Mucosa of rectum (tissue), 2 donors: ENCODE measurements around the gene GOLT1B.

Experiments used
- H3K27ac ChIP-seq, 2 donors: one replicate each; pipeline ENCODE4 v1.7.0; 2013; ENCODE audit warnings: inconsistent platforms in 2 of 2, low read depth in 2 of 2, low read length in 2 of 2
- H3K27me3 ChIP-seq, 2 donors: one replicate each; pipeline ENCODE4 v1.7.0; 2013; ENCODE audit warnings: low read length in 2 of 2; ENCODE audit not compliant: control insufficient read depth in 2 of 2, insufficient read depth in 2 of 2
- H3K36me3 ChIP-seq, 2 donors: one replicate each; pipeline ENCODE4 v1.7.0; 2013; ENCODE audit warnings: low read length in 2 of 2; ENCODE audit not compliant: control insufficient read depth in 2 of 2, insufficient read depth in 2 of 2
- H3K4me1 ChIP-seq, 2 donors: one replicate each; pipeline ENCODE4 v1.7.0; 2013; ENCODE audit warnings: low read length in 2 of 2, mild to moderate bottlenecking in 1 of 2; ENCODE audit not compliant: control insufficient read depth in 2 of 2, insufficient read depth in 2 of 2
- H3K4me3 ChIP-seq, 2 donors: one replicate each; pipeline ENCODE4 v1.7.0; 2013; ENCODE audit warnings: low read length in 2 of 2
- H3K9ac ChIP-seq, 2 donors: one replicate each; pipeline ENCODE4 v1.7.0; 2013; ENCODE audit warnings: low read length in 2 of 2, low read depth in 1 of 2, mild to moderate bottlenecking in 1 of 2
- H3K9me3 ChIP-seq, 2 donors: one replicate each; pipeline ENCODE4 v1.7.0; 2013; ENCODE audit warnings: low read length in 2 of 2; ENCODE audit not compliant: control insufficient read depth in 2 of 2
- donor health status: healthy.
- donor health status: Normal muscosa, but diverticular disease.

The GOLT1B gene

GRCh38 chr12:21478756-21479455 is 22.7 kb upstream of the GOLT1B start:
- peaks cover 14 to 57% of the 10 kb centered on the region in 2 donors for H3K36me3 ChIP-seq

GRCh38 chr12:21483531-21483930 is 18.1 kb upstream of the GOLT1B start:
- Histone ChIP-seq H3K9me3 (no peaks in the 10 kb centered on the region), H3K9ac (no peak overlapping the region), H3K4me3 (no peak overlapping the region), H3K36me3 (peaks cover 13 to 35% of the 10 kb centered on the region in 2 donors), H3K27ac (no peak overlapping the region), H3K4me1 (no peaks in the 10 kb centered on the region), H3K27me3 (no peaks in the 10 kb centered on the region)

More at GRCh38 chr12:21478756-21479455, 22.7 kb upstream of the GOLT1B start:
- no peak overlapping the region for H3K9ac ChIP-seq
- H3K27me3 ChIP-seq: no peaks in the 10 kb centered on the region
- H3K4me3 ChIP-seq: no peak overlapping the region
- no peaks in the 10 kb centered on the region for H3K9me3 ChIP-seq
- no peak overlapping the region for H3K27ac ChIP-seq
- no peaks in the 10 kb centered on the region for H3K4me1 ChIP-seq

GRCh38 chr12:21485998-21486397 is 15.6 kb upstream of the GOLT1B start:
- H3K36me3 ChIP-seq: peaks cover 17 to 28% of the 10 kb centered on the region in 2 donors
- no peak overlapping the region for H3K9ac ChIP-seq
- no peak overlapping the region for H3K27ac ChIP-seq

GRCh38 chr12:21499765-21500164 is 1.8 kb upstream of the GOLT1B start:
- Histone ChIP-seq H3K36me3 (peaks cover 13 to 26% of the 10 kb centered on the region in 2 donors), H3K9me3 (no peaks in the 10 kb centered on the region), H3K4me3 (no peak overlapping the region), H3K9ac (no peak overlapping the region), H3K4me1 (peaks cover 18 to 21% of the 10 kb centered on the region in 2 donors), H3K27me3 (no peaks in the 10 kb centered on the region), H3K27ac (no peak overlapping the region)

More at GRCh38 chr12:21485998-21486397, 15.6 kb upstream of the GOLT1B start:
- no peaks in the 10 kb centered on the region for H3K9me3 ChIP-seq
- H3K27me3 ChIP-seq: no peaks in the 10 kb centered on the region
- H3K4me3 ChIP-seq: no peak overlapping the region
- no peaks in the 10 kb centered on the region for H3K4me1 ChIP-seq

GRCh38 chr12:21500786-21501257 is 767 bp upstream of the GOLT1B start:
- H3K4me1 ChIP-seq: peaks cover 18 to 21% of the 10 kb centered on the region in 2 donors
- H3K4me3 ChIP-seq: peak overlapping the region; percentile 92 to 95
- H3K27ac ChIP-seq: peak overlapping the region; percentile 58 to 74
- peak overlapping the region; percentile 83 to 92 for H3K9ac ChIP-seq
- no peaks in the 10 kb centered on the region for H3K27me3 ChIP-seq
- no peaks in the 10 kb centered on the region for H3K9me3 ChIP-seq
- peaks cover 12 to 21% of the 10 kb centered on the region in 2 donors for H3K36me3 ChIP-seq

GRCh38 chr12:21502164-21502496 is 541 bp downstream of the GOLT1B start:
- Histone ChIP-seq H3K9me3 (no peaks in the 10 kb centered on the region), H3K27me3 (no peaks in the 10 kb centered on the region), H3K27ac (peak overlapping the region; percentile 72 to 75), H3K4me1 (peaks cover 18 to 21% of the 10 kb centered on the region in 2 donors), H3K9ac (peak overlapping the region; percentile 83 to 92), H3K36me3 (peaks cover 9 to 11% of the 10 kb centered on the region in 2 donors), H3K4me3 (peak overlapping the region; percentile 92 to 95)

GRCh38 chr12:21502872-21503271 is 1.3 kb downstream of the GOLT1B start:
- Histone ChIP-seq H3K9me3 (no peaks in the 10 kb centered on the region), H3K27ac (no peak overlapping the region), H3K27me3 (no peaks in the 10 kb centered on the region), H3K9ac (peak overlapping the region in 1 of 2 donors; percentile 92), H3K4me3 (peak overlapping the region in 1 of 2 donors; percentile 95), H3K4me1 (peaks cover 18 to 21% of the 10 kb centered on the region in 2 donors), H3K36me3 (peaks cover 4 to 5% of the 10 kb centered on the region in 2 donors)

GRCh38 chr12:21505888-21506287 is 4.3 kb downstream of the GOLT1B start:
- no peak overlapping the region for H3K27ac ChIP-seq
- peaks cover 7 to 17% of the 10 kb centered on the region in 2 donors for H3K36me3 ChIP-seq
- H3K27me3 ChIP-seq: no peaks in the 10 kb centered on the region
- H3K4me1 ChIP-seq: peaks cover 9 to 10% of the 10 kb centered on the region in 2 donors
- no peak overlapping the region for H3K4me3 ChIP-seq
- H3K9me3 ChIP-seq: no peaks in the 10 kb centered on the region
- H3K9ac ChIP-seq: no peak overlapping the region

GRCh38 chr12:21507849-21508248 is 6.3 kb downstream of the GOLT1B start:
- no peaks in the 10 kb centered on the region for H3K27me3 ChIP-seq
- no peaks in the 10 kb centered on the region for H3K9me3 ChIP-seq
- no peak overlapping the region for H3K4me3 ChIP-seq
- H3K36me3 ChIP-seq: peaks cover 8 to 24% of the 10 kb centered on the region in 2 donors
- no peak overlapping the region for H3K27ac ChIP-seq
- H3K4me1 ChIP-seq: peaks cover under 1 to 2% of the 10 kb centered on the region in 2 donors
- no peak overlapping the region for H3K9ac ChIP-seq

- peaks cover 19 to 30% of the 10 kb centered on the region in 2 donors for H3K36me3 ChIP-seq
- no peak overlapping the region for H3K27ac ChIP-seq
- H3K27me3 ChIP-seq: no peaks in the 10 kb centered on the region
- H3K4me1 ChIP-seq: no peaks in the 10 kb centered on the region
- no peaks in the 10 kb centered on the region for H3K9me3 ChIP-seq
- H3K9ac ChIP-seq: no peak overlapping the region
- no peak overlapping the region for H3K4me3 ChIP-seq
Observed at GRCh38 chr12:21509768-21510167, 8.2 kb downstream of the GOLT1B start.
